IMR-90 (cell line): Measurements from ENCODE around the gene KRTAP4-5. TPM values are rescaled to one million over a fixed set of nuclear protein-coding genes. Genes with fewer than 3 reads are reported as not detected.

Experiments
- ATAC-seq: fragments of 200-7000 bp; cut with Tn5 transposase; 2 replicates; pipeline ENCODE4 v1.9.1; 2020; ENCODE audit warnings: low read depth, mild to moderate bottlenecking, moderate library complexity
- BruUV-seq: library from RNA; stranded (reverse); fragments of 400-500 nt; replicated peaks from 2 replicates; lab custom pipeline; 2021; lab: Mats Ljungman, UMichigan
- CTCF ChIA-PET: fragments of 300-600 bp; formaldehyde crosslinking; extraction: SDS; loops from one replicate; lab custom pipeline; 2021; ENCODE audit warnings: antibody characterized with exemption; lab: Yijun Ruan, JAX
- POLR2A ChIA-PET: fragments of 300-600 bp; sonication (Branson Sonifier 250); formaldehyde crosslinking; loops from one replicate; lab custom pipeline; 2022; ENCODE audit warnings: antibody characterized with exemption; ENCODE audit not compliant: unreplicated experiment; lab: Charles Lee
- DNase-seq: peaks from one replicate; pipeline ENCODE4 v3.0.0; 2013
- H2AFZ ChIP-seq: replicated peaks from 2 replicates; pipeline ENCODE3; 2013; ENCODE audit warnings: low read length, mild to moderate bottlenecking; ENCODE audit not compliant: poor library complexity
- H2AK5ac ChIP-seq: 2 replicates; pipeline ENCODE4 v1.6.1; 2013; ENCODE audit warnings: low read depth, low read length, inconsistent platforms
- H2AK9ac ChIP-seq: replicated peaks from 2 replicates; pipeline ENCODE3; 2013; ENCODE audit warnings: mild to moderate bottlenecking, low read depth, low read length, moderate library complexity; ENCODE audit not compliant: poor library complexity
- H2BK120ac ChIP-seq: 2 replicates; pipeline ENCODE4 v1.6.1; 2013; ENCODE audit warnings: low read depth, low read length, inconsistent platforms
- H2BK15ac ChIP-seq: 3 replicates; pipeline ENCODE4 v1.6.1; 2013; ENCODE audit warnings: low read depth, low read length, inconsistent platforms
- H2BK20ac ChIP-seq: 2 replicates; pipeline ENCODE4 v1.6.1; 2013; ENCODE audit warnings: low read depth, mild to moderate bottlenecking, inconsistent platforms, low read length, moderate library complexity
- H2BK5ac ChIP-seq: 2 replicates; pipeline ENCODE4 v1.6.1; 2013; ENCODE audit warnings: mild to moderate bottlenecking, low read depth, low read length, inconsistent platforms; ENCODE audit not compliant: poor library complexity, severe bottlenecking
- H3K14ac ChIP-seq: replicated peaks from 2 replicates; pipeline ENCODE4 v1.6.1; 2013; ENCODE audit warnings: low read depth, low read length, inconsistent platforms
- H3K18ac ChIP-seq: 2 replicates; pipeline ENCODE4 v1.6.1; 2013; ENCODE audit warnings: low read depth, low read length, control low read depth
- H3K23ac ChIP-seq: 2 replicates; pipeline ENCODE4 v1.6.1; 2013; ENCODE audit warnings: low read depth, low read length, inconsistent platforms
- H3K27ac ChIP-seq: 2 replicates; pipeline ENCODE4 v1.5.1; 2013; ENCODE audit warnings: mild to moderate bottlenecking, control low read depth, low read length; ENCODE audit not compliant: insufficient read depth
- H3K27me3 ChIP-seq: 2 replicates; pipeline ENCODE4 v1.6.1; 2013; ENCODE audit warnings: low read length; ENCODE audit not compliant: control insufficient read depth, insufficient read depth
- H3K36me3 ChIP-seq: 2 replicates; pipeline ENCODE4 v1.6.1; 2013; ENCODE audit warnings: low read length, mixed read lengths; ENCODE audit not compliant: control insufficient read depth, insufficient read depth
- H3K4ac ChIP-seq: 2 replicates; pipeline ENCODE4 v1.6.1; 2013; ENCODE audit warnings: low read depth, low read length, inconsistent platforms
- H3K4me1 ChIP-seq: 2 replicates; pipeline ENCODE4 v1.6.1; 2013; ENCODE audit warnings: low read length, mixed read lengths; ENCODE audit not compliant: control insufficient read depth, insufficient read depth
- H3K4me2 ChIP-seq: 2 replicates; pipeline ENCODE4 v1.6.1; 2013; ENCODE audit warnings: low read depth, mild to moderate bottlenecking, control low read depth, low read length, moderate library complexity
- H3K4me3 ChIP-seq: 2 replicates; pipeline ENCODE4 v1.5.1; 2013; ENCODE audit warnings: low read depth, mild to moderate bottlenecking, control low read depth, low read length, moderate library complexity; ENCODE audit not compliant: insufficient read depth
- H3K56ac ChIP-seq: 2 replicates; pipeline ENCODE4 v1.6.1; 2013; ENCODE audit warnings: low read length, inconsistent platforms; ENCODE audit not compliant: insufficient read depth; ENCODE audit errors: extremely low read depth
- H3K79me1 ChIP-seq, 2 experiments: 2 replicates each; pipeline ENCODE4 v1.6.1; 2013; ENCODE audit warnings: low read length in 2 of 2, inconsistent platforms in 1 of 2, low read depth in 1 of 2
- H3K9ac ChIP-seq: 2 replicates; pipeline ENCODE4 v1.6.1; 2013; ENCODE audit warnings: low read depth, low read length, control low read depth
- H3K9me1 ChIP-seq: 2 replicates; pipeline ENCODE4 v1.6.1; 2013; ENCODE audit warnings: low read length, inconsistent platforms; ENCODE audit not compliant: insufficient read depth
- H3K9me3 ChIP-seq: 2 replicates; pipeline ENCODE4 v1.6.1; 2013; ENCODE audit warnings: low read length; ENCODE audit not compliant: control insufficient read depth, insufficient read depth
- H4K20me1 ChIP-seq: 2 replicates; pipeline ENCODE4 v1.6.1; 2013; ENCODE audit warnings: low read length, inconsistent platforms; ENCODE audit not compliant: insufficient read depth
- H4K5ac ChIP-seq: 2 replicates; pipeline ENCODE4 v1.6.1; 2013; ENCODE audit warnings: mild to moderate bottlenecking, low read depth, low read length, control low read depth
- H4K8ac ChIP-seq, 2 experiments: 2 replicates each; pipeline ENCODE4 v1.6.1; 2013; ENCODE audit warnings: low read depth in 2 of 2, low read length in 2 of 2, control low read depth in 1 of 2, inconsistent platforms in 1 of 2
- H4K91ac ChIP-seq: 2 replicates; pipeline ENCODE4 v1.6.1; 2013; ENCODE audit warnings: low read depth, low read length, inconsistent platforms; ENCODE audit not compliant: insufficient read depth
- CTCF ChIP-seq: conservative IDR thresholded peaks from 2 replicates; pipeline ENCODE4 v1.5.1; 2012; ENCODE audit warnings: mild to moderate bottlenecking, low read depth, low read length, improper control_type of control experiment
- MAFK ChIP-seq: IDR thresholded peaks from 2 replicates; pipeline ENCODE4 v1.6.1; 2012; ENCODE audit warnings: low read depth, low read length, improper control_type of control experiment
- MAZ ChIP-seq: IDR thresholded peaks from 2 replicates; pipeline ENCODE4 v1.6.1; 2012; ENCODE audit warnings: low read depth, mild to moderate bottlenecking, low read length, improper control_type of control experiment, moderate library complexity, borderline replicate concordance
- NFE2L2 ChIP-seq: fragments of 150-350 bp; IDR thresholded peaks from 2 replicates; pipeline ENCODE4 v1.6.1; 2016; ENCODE audit warnings: low read depth, mild to moderate bottlenecking, low read length
- RFX5 ChIP-seq: IDR thresholded peaks from 2 replicates; pipeline ENCODE4 v1.8.0; 2012; ENCODE audit warnings: low read depth, mild to moderate bottlenecking, low read length, moderate library complexity
- WGBS, 2 experiments: methylation state at CpG; one replicate each; pipeline versions ENCODE4 v1.1.5 to v1.1.7; 2013; ENCODE audit warnings: missing lambda C conversion rate in 2 of 2; ENCODE audit not compliant: insufficient read length in 1 of 2; ENCODE audit errors: extremely low coverage in 2 of 2; 5-methylcytosine and 5-hydroxymethylcytosine counted together
- dilution Hi-C: fragments of 300-500 bp; cut with HindIII; formaldehyde crosslinking; loops from one replicate; pipeline ENCODE4 v1.14.3; 2018; ENCODE audit warnings: low sequenced_read_pairs; ENCODE audit not compliant: unreplicated experiment
- in situ Hi-C: fragments of 300-500 bp; cut with MboI; formaldehyde crosslinking; loops from 3 replicates; pipeline ENCODE4 v1.14.3; 2019; ENCODE audit warnings: low sequenced_read_pairs, inconsistent platforms, mixed read lengths
- intact Hi-C: fragments of 100-400 bp; cut with micrococcal nuclease; formaldehyde crosslinking; loops from 2 replicates; pipeline ENCODE4 v1.10.0; 2022
- polyA plus RNA-seq, 3 experiments: library from polyadenylated mRNA; depleted of rRNA; stranded (reverse); fragments of >200 nt; gene quantifications; 2 replicates each; pipeline ENCODE4 v1.2.3, GENCODE V29; 2012; ENCODE audit warnings: low replicate concordance in 1 of 3
- total RNA-seq: library from RNA; depleted of rRNA; stranded (reverse); fragments of >200 nt; gene quantifications from 2 replicates; pipeline ENCODE4 v1.2.3, GENCODE V29; 2012

The KRTAP4-5 gene
- total and polyA plus RNA-seq, 2 of the 4 experiments (the other 2 are of a cell fraction) = not detected

- TF ChIP-seq RFX5 = no peak
Measured at GRCh38 chr17:41177727-41178271, 28.2 kb upstream of the KRTAP4-5 start, which contains the start of gene KRTAP4-2 (continued).

GRCh38 chr17:41176744-41177387 is 27.2 kb upstream of the KRTAP4-5 start:
- no peak for ATAC-seq
- Histone ChIP-seq H3K4me2 (no peak overlapping the region), H3K23ac (no peak overlapping the region), H4K20me1 (no peaks in the 10 kb centered on the region), H2BK20ac (no peak overlapping the region), H3K56ac (no peak overlapping the region), H4K91ac (no peak overlapping the region), H2AFZ (no peak overlapping the region), H3K79me1 (no peaks in the 10 kb centered on the region), H2AK9ac (no peak overlapping the region), H3K18ac (no peak overlapping the region), H2AK5ac (no peak overlapping the region), H4K8ac (no peak overlapping the region), H3K27me3 (no peaks in the 10 kb centered on the region; the same call in 1 of the 2 replicates), H2BK15ac (no peak overlapping the region), H2BK120ac (no peak overlapping the region), H2BK5ac (no peak overlapping the region), H3K9me1 (no peaks in the 10 kb centered on the region; the same call in 1 of the 2 replicates), H3K4me1 (peaks cover 3% of the 10 kb centered on the region; the same call in 1 of the 2 replicates), H3K9me3 (no peaks in the 10 kb centered on the region), H3K4ac (no peak overlapping the region), H3K4me3 (no peak overlapping the region), H3K27ac (no peak overlapping the region), H3K36me3 (no peaks in the 10 kb centered on the region), H3K9ac (no peak overlapping the region), H4K5ac (no peak overlapping the region), H3K14ac (no peak overlapping the region)
- no CpG with 5 or more reads among the region's 3 CpGs for WGBS, 2 experiments
- BruUV-seq = no TSS peak
- TF ChIP-seq MAZ (no peak), MAFK (no peak), NFE2L2 (no peak), CTCF (no peak), RFX5 (no peak)
- DNase-seq = no peak
- intact Hi-C loops = no loop called here
- dilution Hi-C loops = no loop called here
- CTCF ChIA-PET = no interaction called here
- in situ Hi-C loops = no loop called here
- POLR2A ChIA-PET = no interaction called here
